Endometrium (tissue), 2 donors: Measurements from ENCODE around the gene PTPRE.

Source experiments
- FAIRE-seq: peaks from 2 replicates; lab custom pipeline; 2012; peaks lifted over from hg19 to GRCh38; lab: Jason Lieb, UNC
- donor health status: control.
- donor health status: control.

Gene PTPRE

DNA sequence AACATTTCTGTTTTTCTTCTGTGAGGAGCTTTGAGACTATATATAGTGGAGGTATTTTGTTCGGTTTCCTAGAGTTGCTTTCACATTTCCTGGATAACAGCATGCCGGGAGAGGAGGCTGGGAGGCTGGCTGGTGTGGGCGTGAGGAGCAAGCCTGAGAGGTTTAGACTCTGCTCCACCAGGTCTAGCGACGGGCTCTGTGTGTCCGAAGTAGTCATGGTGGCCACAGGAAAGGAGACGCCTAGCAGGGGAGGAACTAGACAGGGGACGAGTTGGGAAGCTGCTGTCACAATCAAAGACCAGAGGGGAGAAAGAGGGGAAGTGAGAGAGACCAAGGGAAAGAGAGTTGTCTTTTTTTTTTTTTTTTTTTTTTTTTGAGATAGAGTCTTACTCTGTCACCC is 19.6 kb downstream of the PTPRE start:
- no peak for FAIRE-seq

DNA sequence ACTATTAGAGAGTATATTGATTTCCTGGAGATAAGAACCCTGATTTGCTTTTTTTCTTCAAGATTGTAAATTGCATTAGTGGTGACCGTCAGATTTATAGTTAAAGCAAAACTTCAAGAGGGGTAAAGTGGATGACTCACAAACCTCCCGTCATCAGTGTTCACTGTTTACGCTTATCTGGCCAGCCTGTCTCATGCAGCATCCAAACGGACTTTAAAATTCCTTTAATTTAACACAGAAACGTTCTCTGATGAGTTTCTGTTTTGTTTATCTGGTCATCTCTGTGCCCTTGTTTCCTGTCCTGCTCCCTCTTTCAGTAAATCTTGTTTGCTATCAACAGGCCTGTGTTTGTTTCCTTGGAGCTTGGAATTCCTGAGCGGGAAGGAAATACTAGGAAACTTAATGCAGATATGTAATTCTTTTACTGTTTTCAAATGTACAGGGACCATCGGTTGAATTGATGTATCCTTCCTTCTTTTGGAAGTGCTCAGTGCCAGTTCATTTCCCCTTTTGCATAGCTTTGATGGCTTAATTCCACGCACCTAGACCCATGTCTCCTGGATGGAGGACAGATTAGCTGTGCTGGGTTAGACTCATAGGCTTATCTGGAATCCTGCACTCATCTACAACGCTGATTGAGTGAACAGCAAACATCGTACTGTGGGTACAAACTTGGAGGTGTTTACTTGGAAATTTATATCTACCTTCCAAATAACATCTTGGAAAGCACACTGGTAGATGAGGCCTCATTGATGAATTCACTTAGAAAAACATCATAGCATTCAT is 21.3 kb downstream of the PTPRE start:
- peak; percentile 31 for FAIRE-seq

DNA sequence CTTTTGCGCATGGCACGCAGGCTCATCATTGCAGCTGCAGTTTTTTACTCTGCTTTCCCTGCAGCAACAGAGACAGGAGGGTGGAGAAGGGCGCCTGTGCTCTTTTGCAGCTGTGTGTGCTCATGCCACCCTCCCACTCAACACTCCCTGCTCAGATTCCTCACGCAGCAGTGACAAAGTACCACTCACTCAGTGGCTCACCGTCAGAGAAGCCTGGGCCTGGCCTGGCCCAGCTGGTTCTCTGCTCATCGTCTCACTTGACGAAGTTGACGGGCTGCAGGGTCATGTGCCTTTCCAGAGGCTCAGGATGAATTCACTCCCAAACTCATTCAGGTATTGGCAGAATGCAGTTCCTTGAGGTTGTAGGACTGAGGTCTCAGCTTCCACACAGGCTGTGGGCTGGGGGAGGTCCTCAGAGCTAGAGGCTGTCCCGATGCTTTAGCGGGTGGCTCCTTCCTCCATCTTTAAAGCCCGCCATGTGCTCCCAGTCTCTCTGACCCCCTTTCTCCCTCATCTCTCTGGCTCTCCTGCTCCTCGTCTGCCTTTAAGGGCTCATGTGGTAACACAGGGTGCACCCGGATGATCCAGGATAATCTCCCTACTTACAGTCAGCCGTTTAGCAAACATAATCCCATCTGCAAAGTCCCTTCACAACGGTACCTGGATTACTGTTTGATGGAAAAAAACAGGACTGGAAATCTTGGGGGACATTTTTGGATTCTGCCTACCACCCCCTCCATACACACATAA is 25.8 kb downstream of the PTPRE start:
- FAIRE-seq, result no peak

DNA sequence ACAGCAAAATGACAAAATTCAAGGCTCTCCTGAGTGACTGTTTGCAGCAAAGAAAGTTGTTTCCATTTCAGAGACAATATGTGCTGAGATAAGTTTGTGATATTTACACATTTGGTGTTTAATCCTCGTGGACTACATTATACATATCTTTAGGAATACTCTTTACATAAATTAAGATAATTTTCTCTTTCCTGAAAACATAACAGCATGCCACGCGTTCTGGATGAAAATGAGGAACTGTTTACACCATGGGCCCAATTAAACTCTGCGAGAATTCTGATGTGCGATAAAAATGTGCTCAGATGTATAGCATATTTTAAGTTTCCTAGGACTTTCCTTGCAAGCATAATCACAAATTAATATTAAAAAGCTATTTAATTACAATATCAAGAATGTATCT is 26.4 kb downstream of the PTPRE start:
- FAIRE-seq, result no peak

DNA sequence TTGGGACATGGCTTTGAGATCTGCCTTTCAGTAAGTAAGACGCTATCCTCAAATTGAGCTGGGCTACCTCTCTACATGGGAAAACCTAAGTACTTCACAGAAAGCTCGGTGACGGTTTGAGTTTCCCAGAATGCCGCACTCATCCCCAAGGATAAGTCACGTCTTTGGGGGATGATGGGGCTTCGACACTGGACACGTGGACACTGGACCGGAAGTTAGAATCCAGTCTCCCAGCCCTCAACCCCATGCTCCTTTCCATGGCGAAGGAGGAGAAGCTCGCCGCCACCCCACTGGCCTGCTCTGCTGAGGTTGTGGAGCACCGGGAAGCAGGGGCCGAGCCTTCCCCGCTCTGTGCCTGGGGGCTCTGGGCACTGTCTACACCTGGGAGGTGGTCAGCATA is 27.5 kb downstream of the PTPRE start:
- no peak for FAIRE-seq

DNA sequence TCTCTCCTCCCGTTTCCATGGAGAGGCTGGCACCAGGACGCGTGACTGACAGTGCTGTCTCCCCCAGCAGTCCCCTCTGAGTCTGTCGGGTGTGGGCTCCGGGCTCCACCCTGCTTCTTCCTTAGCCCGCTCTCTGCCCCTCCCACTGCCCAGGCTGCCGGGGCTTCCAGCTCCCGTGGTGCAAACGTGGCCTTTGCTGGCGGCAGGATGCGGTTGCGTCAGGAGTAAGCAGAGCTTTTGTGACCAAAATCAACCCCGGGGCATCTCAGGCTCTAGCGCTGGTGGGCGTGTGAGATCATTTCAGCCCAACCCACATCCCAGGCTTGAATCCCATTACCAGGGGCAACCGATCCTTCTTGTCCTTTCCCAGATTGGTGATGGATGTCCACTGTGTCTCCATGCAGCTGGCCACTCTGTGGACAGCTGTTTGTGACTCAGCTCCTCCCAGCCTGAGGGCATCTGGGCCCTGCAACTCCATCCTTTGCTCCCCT is 28.2 kb downstream of the PTPRE start:
- FAIRE-seq, result no peak

DNA sequence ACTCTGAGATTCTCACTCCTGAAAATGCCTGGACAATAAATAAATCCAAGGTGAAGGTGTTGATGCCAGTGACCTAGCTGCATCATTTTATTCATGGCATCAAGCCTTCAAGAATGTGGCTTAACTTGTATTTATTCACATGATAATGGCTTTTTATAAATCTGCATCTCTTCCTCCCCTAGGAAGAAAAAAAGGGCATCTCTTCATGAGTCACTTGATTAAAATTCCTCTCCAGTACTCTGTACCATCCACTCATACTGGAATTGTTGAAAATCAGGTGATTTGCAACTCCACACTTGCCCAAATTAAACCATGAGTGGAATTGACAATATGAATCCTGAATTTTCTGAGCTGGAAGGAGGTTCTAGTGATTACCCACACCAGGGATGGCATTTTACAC is 30.2 kb downstream of the PTPRE start:
- FAIRE-seq, result no peak

DNA sequence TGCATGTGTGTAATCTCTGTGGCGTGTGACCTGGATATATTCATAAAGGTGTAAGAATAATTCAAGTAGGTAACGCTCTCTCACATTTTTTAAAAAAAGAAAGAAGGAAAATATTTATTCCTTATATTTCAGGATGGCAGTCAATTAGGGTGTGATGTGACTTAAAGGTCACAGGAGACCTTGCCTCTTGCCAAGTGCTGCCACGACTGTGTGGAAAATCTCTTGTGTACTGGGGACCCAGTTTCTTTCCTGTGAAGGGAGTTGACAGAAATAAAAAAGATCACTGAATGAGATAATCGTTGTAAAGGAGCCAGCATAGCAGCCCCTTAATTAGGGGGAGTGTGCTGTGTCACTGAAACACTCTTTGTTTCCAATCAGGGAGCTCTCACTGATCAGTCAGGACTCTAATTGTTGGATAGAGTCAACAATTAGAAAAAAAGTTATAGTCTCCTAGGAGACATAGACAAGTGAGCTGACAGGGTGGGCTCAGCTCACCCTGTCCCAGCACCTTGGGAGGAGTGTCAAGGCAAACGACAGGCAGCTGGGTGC is 31.1 kb downstream of the PTPRE start:
- no peak for FAIRE-seq

DNA sequence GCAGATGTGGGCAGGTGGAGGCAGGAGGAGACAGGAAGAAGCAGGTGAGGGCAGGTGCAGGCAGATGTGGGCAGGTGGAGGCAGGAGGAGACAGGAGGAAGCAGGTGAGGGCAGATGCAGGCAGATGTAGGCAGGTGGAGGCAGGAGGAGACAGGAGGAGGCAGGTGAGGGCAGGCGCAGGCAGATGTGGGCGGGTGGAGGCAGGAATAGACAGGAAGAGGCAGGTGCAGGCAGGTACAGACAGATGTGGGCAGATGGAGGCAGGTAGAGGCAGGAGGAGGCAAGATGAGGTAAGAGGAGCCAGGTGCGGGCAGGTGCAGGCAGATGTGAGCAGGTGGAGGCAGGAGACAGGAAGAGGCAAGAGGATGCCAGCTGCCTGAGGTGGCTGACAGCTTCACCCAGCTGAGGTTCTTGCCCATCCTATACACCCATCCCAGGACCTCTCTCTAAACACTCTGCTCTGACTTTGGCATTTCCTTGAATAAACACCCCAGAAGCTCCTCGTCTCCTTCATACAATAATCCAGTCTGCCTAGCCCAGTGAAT is 33.0 kb downstream of the PTPRE start:
- FAIRE-seq, result no peak

DNA sequence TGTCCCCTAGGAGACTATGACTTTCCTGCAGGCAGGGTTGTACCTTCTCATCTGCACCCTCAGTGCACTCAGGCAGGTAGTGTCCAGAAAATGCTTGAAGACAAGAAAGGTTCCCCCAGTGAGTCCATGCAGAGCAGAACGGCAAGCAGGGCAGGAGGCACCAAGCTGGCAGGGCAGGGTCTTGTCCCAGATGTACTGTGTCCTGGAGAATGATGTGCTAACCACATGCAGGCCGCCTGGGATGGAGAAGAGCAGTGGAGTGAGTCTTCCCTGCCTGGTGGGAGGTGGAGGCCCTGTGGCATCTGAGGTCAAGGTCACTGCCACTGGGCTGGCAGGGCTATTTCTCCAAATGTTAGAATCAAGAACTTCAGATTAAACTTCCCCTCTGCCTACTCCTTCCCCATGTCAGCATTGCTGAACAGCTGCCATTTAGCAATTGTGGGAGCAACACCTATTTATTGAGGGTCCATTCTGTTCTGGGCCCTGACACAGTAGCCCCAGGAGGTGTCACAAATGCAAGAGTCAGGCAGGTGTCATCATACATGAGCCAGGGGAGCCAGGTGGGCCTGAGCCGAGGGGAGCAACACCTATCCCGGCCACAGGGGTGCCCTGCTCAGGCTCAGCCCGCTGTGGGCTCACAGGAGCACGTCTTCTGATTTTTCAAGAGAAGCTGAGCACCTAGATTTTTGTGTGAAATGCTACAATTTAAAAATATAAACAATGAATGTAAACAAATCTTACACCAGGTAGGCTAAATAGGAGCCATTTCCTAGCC is 34.1 kb downstream of the PTPRE start:
- FAIRE-seq, result no peak

DNA sequence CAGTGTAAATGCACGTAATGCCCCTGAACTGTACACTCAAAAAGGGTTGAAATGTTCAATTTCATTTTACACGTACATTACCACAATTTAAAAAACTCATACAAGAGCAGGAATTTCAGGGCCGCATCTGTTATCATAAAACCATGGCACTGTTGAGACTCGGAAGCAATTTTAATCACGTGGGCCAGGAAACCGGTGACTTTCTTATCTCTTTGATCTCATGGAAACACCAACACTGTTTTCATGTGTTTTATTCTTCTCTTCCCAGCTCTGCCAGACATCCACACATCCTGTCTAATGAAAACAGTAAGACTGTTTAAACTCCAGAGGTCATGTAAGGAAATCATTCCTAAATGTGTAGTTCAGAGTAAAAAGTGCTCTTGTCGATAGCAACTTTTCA is 35.9 kb downstream of the PTPRE start:
- FAIRE-seq, result no peak

DNA sequence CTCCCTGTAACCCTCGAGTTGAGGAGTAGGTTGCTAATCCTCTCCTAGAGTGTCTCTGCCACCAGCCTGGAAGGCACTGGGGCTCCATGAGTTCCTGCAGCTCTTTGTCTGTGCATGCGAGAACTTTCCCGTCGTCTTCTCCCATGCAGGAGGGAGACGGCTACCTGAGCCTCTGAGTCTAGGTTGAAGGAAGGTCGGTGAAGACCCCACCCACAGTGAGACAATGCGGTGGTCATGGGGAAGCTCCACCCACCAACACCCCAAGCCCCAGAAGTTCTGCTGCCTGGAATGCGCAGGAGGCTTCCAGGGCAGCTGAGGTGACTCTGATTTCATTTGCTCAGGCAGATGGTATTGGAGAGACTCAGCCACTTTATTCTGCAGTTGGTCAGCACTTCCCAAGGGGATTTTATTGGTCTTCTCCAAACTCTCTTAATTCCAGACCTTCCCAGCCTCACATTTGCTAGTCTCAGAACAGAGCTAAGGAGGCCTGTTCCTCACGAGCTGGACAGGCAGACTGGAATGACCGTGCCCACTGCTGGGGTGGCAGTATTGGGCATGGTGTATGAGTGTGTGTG is 36.5 kb downstream of the PTPRE start:
- FAIRE-seq, result no peak

DNA sequence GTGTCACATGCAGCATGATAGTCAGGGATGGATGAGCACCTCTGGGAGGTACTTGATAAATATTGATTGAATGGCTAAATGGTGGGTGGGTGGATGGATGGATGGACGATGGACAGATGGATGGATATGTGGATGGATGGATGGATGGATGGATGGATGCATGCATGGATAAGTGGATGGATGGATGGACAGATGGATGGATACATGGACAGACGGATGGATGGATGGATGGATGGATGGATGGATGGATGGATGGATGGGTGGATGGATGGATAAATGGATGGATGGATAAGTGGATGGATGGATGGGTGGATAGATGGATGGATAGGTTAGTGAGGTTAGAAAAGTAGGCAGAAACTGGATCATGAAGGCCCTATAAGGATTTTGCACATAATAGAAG is 37.4 kb downstream of the PTPRE start:
- no peak for FAIRE-seq

DNA sequence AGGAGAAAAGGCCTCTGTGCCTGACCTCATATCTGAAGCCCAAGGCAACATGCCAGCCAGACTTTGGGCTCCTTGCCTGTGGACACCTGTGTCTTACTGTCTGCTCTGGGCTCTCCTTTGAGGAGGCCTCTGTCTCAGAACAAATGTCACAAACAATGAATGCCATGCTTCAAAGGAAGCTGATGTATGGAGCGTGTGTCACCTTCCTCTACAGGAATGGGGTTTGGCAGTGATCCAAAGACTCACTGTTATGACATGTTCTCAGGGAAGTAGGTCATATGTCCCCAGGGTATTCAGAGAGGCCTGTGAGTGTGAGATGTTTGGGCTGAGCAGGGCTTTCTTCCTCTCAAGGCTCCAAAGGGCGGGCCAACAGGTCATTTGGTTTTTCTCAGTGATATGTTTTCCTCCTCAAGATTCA is 38.4 kb downstream of the PTPRE start:
- no peak for FAIRE-seq

DNA sequence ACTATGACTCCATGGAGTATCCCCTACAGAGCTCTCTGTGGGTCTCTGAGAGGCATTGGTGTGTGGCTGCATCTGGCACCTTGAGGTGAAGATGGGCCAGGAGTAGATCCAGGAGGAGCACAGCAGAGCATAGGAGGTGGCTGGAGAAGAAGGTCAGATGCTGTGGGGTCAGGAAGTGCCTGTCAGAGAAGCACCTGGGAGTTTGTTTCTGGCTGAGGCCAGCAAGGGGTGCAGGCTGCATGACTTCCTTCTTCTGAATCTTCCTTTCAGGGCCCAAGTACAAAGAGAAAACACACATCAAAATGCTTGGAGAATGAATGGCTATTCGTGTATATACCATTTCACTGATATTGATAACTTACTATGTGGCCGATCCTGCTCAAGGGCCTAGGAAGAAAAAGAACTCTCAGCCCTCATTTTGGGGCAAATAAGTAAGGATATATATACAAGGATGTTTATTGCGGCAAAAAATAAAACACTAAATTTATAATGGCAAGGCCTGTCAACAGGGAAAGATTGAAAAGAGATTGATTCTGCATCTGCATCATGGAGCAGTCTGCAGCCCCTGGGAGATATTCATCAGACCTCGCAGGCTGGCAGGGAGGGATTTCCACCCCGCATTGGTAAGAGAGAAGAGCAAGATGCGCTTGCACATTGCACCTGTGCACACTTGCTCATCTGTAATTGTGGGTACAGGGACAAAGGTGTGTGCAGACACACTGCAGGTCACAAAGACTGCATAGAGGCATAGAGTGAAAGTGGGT is 39.2 kb downstream of the PTPRE start:
- FAIRE-seq, result no peak

DNA sequence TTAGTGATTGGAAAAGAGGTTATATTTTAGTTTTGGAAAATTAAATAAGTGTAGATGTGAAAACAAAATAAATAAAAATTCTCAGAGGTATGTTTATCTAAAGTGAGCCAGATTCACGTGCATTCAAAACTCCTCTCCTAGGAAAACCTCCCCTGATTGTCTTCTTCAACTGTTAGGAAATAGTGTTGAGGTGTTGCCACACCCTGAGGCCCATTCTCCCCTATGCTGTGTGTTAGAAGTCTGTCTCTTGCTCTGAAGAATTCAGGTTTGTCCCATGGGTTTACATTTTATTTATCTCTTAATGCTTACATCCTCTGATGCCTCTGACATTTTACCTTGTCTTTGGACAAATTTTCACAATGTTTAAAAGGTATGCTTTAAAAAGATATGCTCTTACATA is 40.3 kb downstream of the PTPRE start:
- no peak for FAIRE-seq

DNA sequence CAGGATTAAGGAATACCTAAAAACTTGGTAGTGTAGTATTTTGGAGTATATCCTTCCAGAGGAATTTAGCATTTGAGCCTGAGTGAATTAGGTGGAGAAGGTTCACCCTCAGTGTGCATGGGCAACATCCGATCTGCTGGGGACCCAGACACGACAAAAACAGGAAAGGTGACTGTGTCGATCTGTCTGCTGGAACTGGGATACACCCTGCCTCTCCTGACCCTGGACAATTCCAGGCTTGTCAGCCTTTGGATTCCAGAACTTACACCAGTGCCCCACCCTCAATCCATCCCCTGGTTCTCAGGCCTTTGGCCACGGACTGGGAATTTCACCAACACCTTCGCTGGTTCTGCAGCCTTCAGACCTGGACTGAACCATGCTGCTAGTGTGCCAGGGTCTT is 41.9 kb downstream of the PTPRE start:
- no peak for FAIRE-seq

DNA sequence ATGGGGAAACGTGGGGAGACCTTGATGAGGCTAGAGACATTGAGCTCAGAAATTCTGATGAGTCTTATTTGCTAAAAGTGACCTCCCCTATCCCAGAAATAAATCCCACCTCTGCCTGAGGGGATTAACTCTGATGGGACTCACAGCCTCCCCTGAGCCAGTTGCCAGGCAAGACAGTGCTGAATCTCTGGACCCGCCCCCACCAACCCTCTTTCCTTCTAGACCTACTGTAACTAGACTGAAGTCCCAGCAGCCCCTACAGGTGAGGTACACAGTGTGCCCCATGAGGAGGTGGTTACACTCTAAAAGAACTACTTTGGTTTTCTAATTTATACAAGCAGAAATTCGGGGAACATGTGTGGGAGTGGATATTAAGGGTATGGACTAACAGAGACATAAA is 42.9 kb downstream of the PTPRE start:
- FAIRE-seq, result no peak

DNA sequence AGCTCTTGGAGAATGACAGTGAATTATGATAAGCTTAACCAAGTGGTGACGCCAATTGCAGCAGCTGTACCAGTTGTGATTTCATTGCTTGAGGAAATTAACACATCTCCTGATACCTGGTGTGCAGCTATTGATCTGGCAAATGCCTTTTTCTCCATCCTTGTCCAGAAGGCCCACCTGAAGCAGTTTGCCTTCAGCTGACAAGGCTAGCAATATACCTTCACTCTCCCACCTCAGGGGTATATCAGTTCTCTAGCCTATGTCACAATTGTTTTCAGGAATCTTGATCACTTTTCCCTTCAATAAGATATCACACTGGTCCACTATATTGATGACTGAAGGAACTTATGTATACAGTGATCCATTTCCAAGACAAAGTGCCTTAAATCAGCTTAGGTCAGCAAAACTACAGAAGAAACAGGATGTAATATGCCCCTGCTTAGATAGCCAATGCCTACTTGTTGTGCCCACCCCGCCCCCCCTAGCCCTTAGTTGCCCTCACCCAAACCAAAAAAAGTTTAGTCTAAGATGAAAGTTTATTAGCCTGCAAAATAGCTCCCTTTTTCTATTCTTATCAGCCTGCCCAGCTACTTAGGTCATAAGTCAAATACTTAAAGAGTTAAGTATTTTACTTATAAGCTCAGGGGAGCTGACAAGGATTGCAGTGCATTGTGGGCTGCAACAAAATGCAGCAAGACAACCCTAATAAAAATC is 45.1 kb downstream of the PTPRE start:
- FAIRE-seq, result no peak

DNA sequence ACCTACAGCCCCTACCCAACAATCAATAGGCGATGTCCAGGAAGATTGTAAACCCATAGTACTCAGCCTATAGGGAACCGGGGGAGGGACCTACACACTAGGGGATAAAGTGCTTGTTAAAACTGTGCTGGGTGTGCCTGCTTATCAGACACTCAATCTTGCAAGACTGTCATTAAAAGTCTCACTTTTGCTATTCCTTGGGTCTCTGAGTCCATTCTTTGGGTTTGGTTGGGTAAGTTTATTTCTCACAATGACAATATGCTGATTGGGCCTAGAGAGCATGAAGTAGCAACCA is 45.6 kb downstream of the PTPRE start:
- FAIRE-seq, result no peak

DNA sequence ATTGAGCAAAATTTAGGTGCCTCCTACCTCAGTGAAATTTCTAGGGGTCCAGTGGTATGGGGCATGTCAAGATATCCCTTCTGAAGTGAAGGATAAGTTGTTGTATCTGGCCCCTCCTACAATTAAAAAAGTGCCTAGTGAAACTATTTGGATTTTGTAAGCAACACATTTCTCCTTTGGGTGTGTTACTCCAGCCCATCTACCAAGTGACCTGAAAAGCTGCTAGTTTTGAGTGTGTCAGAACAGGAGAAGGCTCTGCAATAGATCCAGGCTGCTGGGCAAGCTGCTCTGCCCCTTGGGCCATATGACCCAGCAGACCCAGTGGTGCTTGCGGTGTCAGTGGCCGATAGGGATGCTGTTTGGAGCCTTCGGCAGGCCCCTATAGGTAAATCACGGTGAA is 46.0 kb downstream of the PTPRE start:
- no peak for FAIRE-seq
